HG02885 (cell line): ENCODE data around the gene NFIB.
A peak's percentile ranks its signal among the peaks of the same experiment; 100 is the strongest.

Experiments
- ATAC-seq: cut with Tn5 transposase; IDR thresholded peaks from one replicate; pipeline ENCODE4 v1.9.1; 2021; ENCODE audit warnings: mild to moderate bottlenecking; ENCODE audit not compliant: unreplicated experiment, poor library complexity

The NFIB gene

GRCh38 chr9:14321517-14322130 lies 7.7 kb upstream of the NFIB start:
- no peak for ATAC-seq

GRCh38 chr9:14320271-14321181 lies 6.6 kb upstream of the NFIB start:
- ATAC-seq, result no peak

GRCh38 chr9:14318934-14319580 lies 5.1 kb upstream of the NFIB start:
- ATAC-seq, result no peak

DNA sequence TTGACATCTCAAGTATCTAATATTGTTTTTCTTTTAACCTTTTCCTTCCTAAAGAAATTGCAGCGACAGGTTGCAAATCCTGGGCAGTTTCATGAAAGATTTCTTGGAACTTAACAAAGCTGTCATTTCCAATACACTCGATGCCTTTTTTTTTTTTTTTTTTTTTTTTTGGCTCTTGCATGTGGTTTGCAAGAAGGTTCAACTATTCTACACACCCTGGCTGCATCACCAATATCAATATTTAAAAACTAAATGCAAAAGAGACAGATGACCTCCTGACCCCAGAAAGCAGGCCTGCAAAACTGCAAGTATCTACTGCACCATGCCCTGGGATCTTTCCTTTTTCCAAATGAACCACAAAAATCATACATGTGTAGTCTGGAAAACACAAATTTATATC lies 4.4 kb upstream of the NFIB start:
- ATAC-seq, result no peak

GRCh38 chr9:14317667-14318320 lies 3.9 kb upstream of the NFIB start:
- peak; percentile 18 for ATAC-seq

GRCh38 chr9:14316602-14317300 lies 2.8 kb upstream of the NFIB start:
- ATAC-seq, result no peak

DNA sequence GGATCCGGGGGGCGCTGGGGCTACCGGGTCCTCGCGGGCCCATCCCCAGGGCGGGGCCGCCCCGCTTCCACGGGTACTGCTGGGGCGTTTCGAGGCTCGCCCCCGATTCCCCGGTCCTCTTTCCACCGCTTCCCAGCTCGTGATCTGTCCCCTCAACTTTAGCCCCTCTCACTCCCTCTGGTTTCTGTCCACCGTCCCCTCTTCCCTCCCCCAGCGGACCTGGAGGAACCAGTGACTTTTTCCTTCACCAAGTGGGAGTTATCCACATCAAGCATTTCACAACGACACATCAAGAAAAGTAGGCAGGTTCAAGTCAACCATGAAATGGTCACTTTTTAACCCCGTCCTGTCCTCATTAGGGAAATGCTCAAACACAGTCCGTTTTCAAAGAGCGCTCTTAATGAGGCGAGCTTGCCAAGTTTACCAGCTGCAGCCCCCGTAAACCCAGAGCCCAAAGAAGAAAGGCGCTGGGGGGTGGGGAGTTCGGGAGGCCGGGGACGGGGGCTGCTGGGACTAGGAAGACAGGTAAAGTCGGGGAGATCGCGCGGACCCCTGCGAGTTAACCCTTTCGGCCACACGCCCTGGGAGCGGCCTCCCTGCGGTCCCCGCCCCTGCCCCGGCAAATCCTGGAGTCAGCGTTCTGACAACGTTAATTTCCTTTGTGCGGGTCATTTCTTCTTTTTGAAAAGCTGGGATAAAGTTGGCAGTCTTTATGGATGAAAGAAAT lies 2.1 kb upstream of the NFIB start:
- no peak for ATAC-seq

DNA sequence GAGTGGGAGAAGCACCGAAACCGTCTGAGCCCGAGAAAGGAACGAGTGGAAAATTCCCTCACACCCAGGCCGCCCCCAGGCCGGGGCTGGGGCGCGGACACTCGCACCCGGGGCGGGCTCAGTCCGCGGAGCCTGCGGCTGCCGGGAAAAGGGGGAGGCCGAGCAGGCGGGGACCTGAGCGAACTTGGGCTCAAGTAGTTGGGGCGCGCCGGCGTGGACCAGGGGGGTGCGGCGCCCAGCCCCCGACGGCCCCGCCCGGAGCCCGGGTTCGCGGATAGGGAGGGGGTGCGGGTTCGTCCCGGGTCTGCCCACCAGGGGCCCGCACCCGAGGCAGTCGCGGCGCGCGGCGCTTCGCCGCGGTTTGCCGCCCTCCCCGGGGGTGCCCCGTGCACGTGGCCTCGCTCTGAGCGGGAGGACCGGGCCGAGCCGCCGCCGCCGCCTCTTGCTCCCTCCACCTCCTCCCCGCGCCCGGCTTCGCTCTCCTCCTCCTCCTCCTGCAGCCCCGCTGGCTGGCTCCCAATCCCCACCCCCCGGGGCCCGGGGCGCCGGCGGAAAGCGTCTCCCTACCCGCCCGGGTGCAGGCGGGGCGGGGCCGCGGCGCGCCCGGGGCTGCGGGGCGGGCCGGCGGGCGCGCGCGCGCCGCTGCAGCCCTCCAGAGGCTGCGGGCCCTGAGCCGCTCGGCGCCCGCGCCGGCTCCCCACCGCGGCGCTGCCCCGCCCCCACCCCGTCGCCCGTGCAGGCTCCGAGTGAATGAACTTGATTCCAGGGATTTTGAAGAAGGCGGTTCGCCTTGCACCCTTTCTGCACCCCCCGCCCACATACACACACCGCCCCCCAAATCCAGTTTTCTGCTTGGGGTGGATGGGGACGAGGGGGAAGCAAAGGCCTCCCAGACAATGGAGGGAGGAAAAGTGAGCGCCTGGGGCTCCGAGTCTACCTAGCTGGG lies 1.3 kb upstream of the NFIB start:
- peak; percentile 47 for ATAC-seq

- peak; percentile 5 for ATAC-seq
Measured at GRCh38 chr9:14314424-14314928, 535 bp upstream of the NFIB start.

DNA sequence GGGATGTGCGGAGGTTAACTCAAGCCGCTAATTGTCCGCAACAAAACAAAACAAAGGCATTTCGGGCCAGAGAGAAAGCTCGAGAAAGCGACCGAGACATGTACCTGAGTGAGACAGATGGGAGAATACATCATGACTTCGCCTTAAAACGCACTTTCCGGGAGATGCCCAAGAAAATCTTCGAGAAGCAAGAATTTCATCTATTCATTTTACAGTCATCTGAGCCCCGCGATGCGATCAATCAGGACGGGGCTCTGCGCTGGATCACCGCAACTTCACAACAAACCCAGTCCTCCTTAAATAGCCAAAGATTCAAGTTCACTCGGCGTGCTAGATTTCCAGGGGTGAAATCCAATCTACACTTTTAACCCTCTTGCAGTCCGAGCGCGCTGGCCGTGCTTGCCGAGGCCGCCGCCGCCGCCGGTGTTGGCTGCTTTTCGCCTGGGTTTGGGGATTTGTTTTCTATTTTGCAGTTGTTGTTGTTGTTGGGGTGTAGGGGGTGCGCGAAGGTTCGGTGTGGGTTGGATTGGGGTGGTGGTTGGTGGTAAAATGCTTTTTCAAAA lies 482 bp downstream of the NFIB start:
- no peak for ATAC-seq

GRCh38 chr9:14312719-14313377 lies 1.1 kb downstream of the NFIB start:
- no peak for ATAC-seq

GRCh38 chr9:14311956-14312685 lies 1.8 kb downstream of the NFIB start:
- ATAC-seq, result no peak

- no peak for ATAC-seq
Measured at GRCh38 chr9:14311171-14311949, 2.6 kb downstream of the NFIB start.

DNA sequence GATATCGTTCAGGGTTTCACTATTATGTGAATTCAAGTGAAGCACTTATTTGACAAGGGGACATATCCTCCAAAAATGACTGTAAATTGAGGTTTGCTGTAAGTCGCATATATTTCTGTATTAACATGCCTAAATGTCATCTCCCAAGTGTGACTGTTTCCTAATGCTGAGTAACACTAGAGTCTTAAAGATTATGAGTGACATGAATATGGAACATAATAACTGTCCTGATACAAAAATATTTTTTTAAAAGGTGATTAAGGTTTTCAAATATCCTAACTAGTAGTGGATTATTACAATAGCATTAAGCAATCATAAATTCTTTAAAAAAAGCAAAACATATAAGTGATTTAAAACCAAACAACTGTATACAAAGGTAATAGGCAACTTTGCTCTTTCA lies 3.6 kb downstream of the NFIB start:
- no peak for ATAC-seq

DNA sequence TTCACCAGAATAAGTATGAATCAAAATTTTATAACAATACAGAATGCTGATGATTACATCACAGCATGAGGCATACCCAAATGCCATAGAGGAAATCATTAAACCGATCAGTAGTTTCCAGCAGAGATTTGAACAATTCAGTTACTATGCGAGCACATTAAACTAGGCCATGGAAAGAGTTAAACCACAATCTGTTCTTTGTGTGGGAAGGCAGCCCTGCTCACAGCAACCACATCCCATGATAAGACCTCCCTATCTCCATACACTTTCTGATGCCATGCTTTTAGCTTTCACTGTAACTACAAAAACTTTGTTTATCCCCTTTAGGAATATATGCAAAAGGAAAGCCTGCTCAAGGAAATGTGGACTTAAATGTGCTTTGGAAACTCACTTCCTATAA lies 4.5 kb downstream of the NFIB start:
- no peak for ATAC-seq

DNA sequence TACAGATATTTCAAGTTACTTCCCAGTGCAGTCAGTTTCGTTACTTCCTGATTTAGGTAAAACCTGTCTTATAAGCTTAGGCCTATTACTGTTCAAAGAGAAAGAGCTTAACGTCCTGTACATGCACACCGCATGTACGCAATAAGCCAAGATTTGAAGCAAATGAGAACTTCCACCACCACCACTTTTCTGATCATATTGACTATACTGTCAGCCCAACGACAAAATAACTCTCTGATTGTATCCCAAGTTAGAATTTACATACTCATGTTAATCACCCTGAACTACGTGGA lies 5.1 kb downstream of the NFIB start:
- no peak for ATAC-seq
